RWPE1 (cell line): Measurements from ENCODE around the gene ZNF562.

Source experiments
- CTCF ChIA-PET: fragments of 350-600 bp; sonication (Branson Sonifier 250); formaldehyde crosslinking; extraction: SDS; loops from one replicate; lab custom pipeline; 2021; lab: Yijun Ruan, JAX
- POLR2A ChIA-PET: fragments of 400-600 bp; formaldehyde crosslinking; extraction: SDS; loops from one replicate; lab custom pipeline; 2020; ENCODE audit warnings: antibody characterized with exemption; ENCODE audit not compliant: low non-redundant PET; lab: Yijun Ruan, JAX
- DNase-seq: peaks from one replicate; pipeline ENCODE4 v3.0.0; 2012; ENCODE audit warnings: low spot score
- H3K27ac ChIP-seq: fragments of 450-650 bp; 2 replicates; pipeline ENCODE4 v1.5.1; 2017
- CTCF ChIP-seq: fragments of 450-650 bp; conservative IDR thresholded peaks from 2 replicates; pipeline ENCODE4 v1.5.1; 2017; ENCODE audit warnings: low read depth, mild to moderate bottlenecking

The ZNF562 gene

GRCh38 chr19:9674663-9675357 is at the start of gene ZNF562:
ZNF562 (minus strand) TSS chr19:9675100; CDS start chr19:9660744, 14,356 bp downstream.
- TF ChIP-seq CTCF = no peak
- H3K27ac ChIP-seq = peak within 1 kb of the TSS; percentile 96
- CTCF ChIA-PET = no interaction called here
- DNase-seq = peak; percentile 90
- POLR2A ChIA-PET = interaction anchor here (0.7 kb wide), 2 partner anchors 89 to 101 kb away, joined by 4 to 6 read pairs; no protein-coding TSS in a partner anchor

GRCh38 chr19:9724157-9724556 is 49.3 kb upstream of the ZNF562 start:
- no peak for TF ChIP-seq CTCF
- ChIA-PET POLR2A (no interaction called here), CTCF (no interaction called here)
- H3K27ac ChIP-seq = no peak overlapping the region
- DNase-seq = no peak

GRCh38 chr19:9721861-9722260 is 47.0 kb upstream of the ZNF562 start:
- peak; percentile 44 for DNase-seq
- ChIA-PET CTCF (no interaction called here), POLR2A (no interaction called here)
- TF ChIP-seq CTCF = no peak
- no peak overlapping the region for H3K27ac ChIP-seq

GRCh38 chr19:9720541-9720940 is 45.6 kb upstream of the ZNF562 start:
- no peak for TF ChIP-seq CTCF
- POLR2A ChIA-PET = no interaction called here
- no peak overlapping the region for H3K27ac ChIP-seq
- no peak for DNase-seq
- CTCF ChIA-PET = no interaction called here

- ChIA-PET CTCF (interaction anchor here (0.6 kb wide), 1 partner anchor 70 kb away, joined by 5 read pairs; no protein-coding TSS in a partner anchor), POLR2A (no interaction called here)
- no peak for TF ChIP-seq CTCF
- no peak for DNase-seq
- no peak overlapping the region for H3K27ac ChIP-seq
Measured at GRCh38 chr19:9711815-9712214, 36.9 kb upstream of the ZNF562 start.

GRCh38 chr19:9709305-9709704 is 34.4 kb upstream of the ZNF562 start:
- no peak for TF ChIP-seq CTCF
- POLR2A ChIA-PET = no interaction called here
- no peak overlapping the region for H3K27ac ChIP-seq
- DNase-seq = no peak
- CTCF ChIA-PET = no interaction called here
